Gastrocnemius medialis (tissue), 4 donors: ENCODE measurements around the gene VTI1B. TPM values are rescaled to one million over a fixed set of nuclear protein-coding genes. Genes with fewer than 3 reads are reported as not detected.

Experiments used
- ATAC-seq, 2 donors: fragments of 150-250 bp; one replicate each; pipeline ENCODE4 v1.9.1; 2016
- DNase-seq, 2 donors: peaks; one replicate each; pipeline ENCODE4 v3.0.0-alpha.2; 2019
- H3K27ac ChIP-seq, 4 donors: fragments of 200-600 bp; sonication (generic); 1 replicate in 1 of 4; 2 replicates in 3 of 4; pipeline ENCODE4 v1.5.1; 2016 to 2018; ENCODE audit warnings: mild to moderate bottlenecking in 2 of 4, moderate library complexity in 1 of 4
- H3K27me3 ChIP-seq, 3 donors: fragments of 200-600 bp; sonication (generic) in 2 of 3; 1 replicate in 1 of 3; 2 replicates in 2 of 3; pipeline versions ENCODE4 v1.5.1 to v1.6.0; 2016 to 2019; ENCODE audit warnings: mild to moderate bottlenecking in 1 of 3, moderate library complexity in 1 of 3
- H3K36me3 ChIP-seq, 2 donors: fragments of 200-600 bp; sonication (generic) in 1 of 2; one replicate each; pipeline ENCODE4 v1.5.1; 2017 to 2018
- H3K4me1 ChIP-seq, 2 donors: fragments of 200-600 bp; sonication (generic) in 1 of 2; one replicate each; pipeline ENCODE4 v1.5.1; 2016 to 2017; ENCODE audit warnings: mild to moderate bottlenecking in 2 of 2
- H3K4me3 ChIP-seq, 4 donors: fragments of 200-600 bp; sonication (generic) in 3 of 4; 1 replicate in 1 of 4; 2 replicates in 3 of 4; pipeline ENCODE4 v1.5.1; 2016 to 2019; ENCODE audit warnings: mild to moderate bottlenecking in 2 of 4
- H3K9me3 ChIP-seq, 3 donors: fragments of 200-600 bp; sonication (generic) in 2 of 3; 1 replicate in 1 of 3; 2 replicates in 2 of 3; pipeline ENCODE4 v1.5.1; 2016 to 2019
- POLR2A ChIP-seq, 2 donors: fragments of 450-650 bp; IDR thresholded peaks; one replicate each; pipeline ENCODE4 v1.6.1; 2017; ENCODE audit warnings: antibody characterized with exemption in 2 of 2, mild to moderate bottlenecking in 2 of 2, moderate library complexity in 2 of 2
- in situ Hi-C, 4 donors: fragments of 200-750 bp; cut with MboI; loops; one replicate each; pipeline versions ENCODE4 v1.15.0 to v1.8.0; 2017; ENCODE audit warnings: low sequenced_read_pairs in 4 of 4
- intact Hi-C: fragments of 100-400 bp; cut with DNase I; formaldehyde crosslinking; loops from one replicate; pipeline ENCODE4 v1.15.1; 2023; ENCODE audit warnings: low total_unique reads
- total RNA-seq, 4 donors: library from RNA; depleted of rRNA; stranded (reverse); fragments of >200 nt; gene quantifications; one replicate each; pipeline versions ENCODE4 v1.1.0 to v1.2.3, GENCODE V29; 2016
- TF ChIP-seq, protein P1 (sequence below), 5 experiments: fragments of 450-650 bp in 3 of 5; fragments of 200-600 bp in 2 of 5; sonication (generic) in 2 of 5; IDR thresholded peaks in 4 of 5; conservative IDR thresholded peaks in 1 of 5; 1 replicate in 4 of 5; 2 replicates in 1 of 5; pipeline ENCODE4 v1.5.1; 2016 to 2019; ENCODE audit warnings: antibody characterized with exemption in 5 of 5, mild to moderate bottlenecking in 3 of 5, moderate library complexity in 3 of 5

Gene VTI1B
- total RNA-seq, 4 donors from 2014 or later: 33.7 to 69.1 (median 52.8) TPM

DNA sequence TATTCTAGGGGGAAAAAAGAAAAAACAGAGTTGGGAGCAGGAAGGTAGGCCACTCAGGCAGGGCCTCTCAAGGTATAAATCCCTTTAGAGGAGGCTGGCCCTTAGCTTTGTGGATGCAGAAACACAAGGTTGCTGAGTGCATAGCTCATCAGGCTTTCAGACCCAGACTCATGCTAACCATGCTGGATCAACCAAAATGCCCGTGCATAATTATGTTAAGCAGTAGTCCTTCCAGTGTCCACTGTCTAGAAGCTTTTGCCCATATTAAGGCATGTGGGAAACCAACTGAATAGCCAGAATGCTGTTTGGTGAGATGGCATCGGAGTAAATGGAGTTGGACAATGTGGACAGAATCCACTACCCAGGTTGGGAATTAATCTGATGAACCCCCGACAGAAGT lies 35.8 kb downstream of the VTI1B start:
- intact Hi-C loops (no loop called here), in situ Hi-C loops (no loop called here)
- peaks cover 10 to 35% of the 10 kb centered on the region in 2 donors for H3K4me1 ChIP-seq
- no peaks in the 10 kb centered on the region for H3K9me3 ChIP-seq
- TF ChIP-seq POLR2A (IDR thresholded peaks at IDR 0.05): no peak
- TF ChIP-seq, protein P1, sequence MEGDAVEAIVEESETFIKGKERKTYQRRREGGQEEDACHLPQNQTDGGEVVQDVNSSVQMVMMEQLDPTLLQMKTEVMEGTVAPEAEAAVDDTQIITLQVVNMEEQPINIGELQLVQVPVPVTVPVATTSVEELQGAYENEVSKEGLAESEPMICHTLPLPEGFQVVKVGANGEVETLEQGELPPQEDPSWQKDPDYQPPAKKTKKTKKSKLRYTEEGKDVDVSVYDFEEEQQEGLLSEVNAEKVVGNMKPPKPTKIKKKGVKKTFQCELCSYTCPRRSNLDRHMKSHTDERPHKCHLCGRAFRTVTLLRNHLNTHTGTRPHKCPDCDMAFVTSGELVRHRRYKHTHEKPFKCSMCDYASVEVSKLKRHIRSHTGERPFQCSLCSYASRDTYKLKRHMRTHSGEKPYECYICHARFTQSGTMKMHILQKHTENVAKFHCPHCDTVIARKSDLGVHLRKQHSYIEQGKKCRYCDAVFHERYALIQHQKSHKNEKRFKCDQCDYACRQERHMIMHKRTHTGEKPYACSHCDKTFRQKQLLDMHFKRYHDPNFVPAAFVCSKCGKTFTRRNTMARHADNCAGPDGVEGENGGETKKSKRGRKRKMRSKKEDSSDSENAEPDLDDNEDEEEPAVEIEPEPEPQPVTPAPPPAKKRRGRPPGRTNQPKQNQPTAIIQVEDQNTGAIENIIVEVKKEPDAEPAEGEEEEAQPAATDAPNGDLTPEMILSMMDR (IDR thresholded peaks at IDR 0.05 in 4 of 5, conservative IDR thresholded peaks at IDR 0.05 in 1 of 5): no peak
- ATAC-seq (no peak), DNase-seq (no peak)
- H3K27ac ChIP-seq: peak overlapping the region in 3 of 4 donors; percentile 30 to 89 (median 82)
- peaks cover 0 to 12% of the 10 kb centered on the region in 2 donors for H3K36me3 ChIP-seq
- no peaks in the 10 kb centered on the region for H3K27me3 ChIP-seq
- H3K4me3 ChIP-seq: no peak overlapping the region

DNA sequence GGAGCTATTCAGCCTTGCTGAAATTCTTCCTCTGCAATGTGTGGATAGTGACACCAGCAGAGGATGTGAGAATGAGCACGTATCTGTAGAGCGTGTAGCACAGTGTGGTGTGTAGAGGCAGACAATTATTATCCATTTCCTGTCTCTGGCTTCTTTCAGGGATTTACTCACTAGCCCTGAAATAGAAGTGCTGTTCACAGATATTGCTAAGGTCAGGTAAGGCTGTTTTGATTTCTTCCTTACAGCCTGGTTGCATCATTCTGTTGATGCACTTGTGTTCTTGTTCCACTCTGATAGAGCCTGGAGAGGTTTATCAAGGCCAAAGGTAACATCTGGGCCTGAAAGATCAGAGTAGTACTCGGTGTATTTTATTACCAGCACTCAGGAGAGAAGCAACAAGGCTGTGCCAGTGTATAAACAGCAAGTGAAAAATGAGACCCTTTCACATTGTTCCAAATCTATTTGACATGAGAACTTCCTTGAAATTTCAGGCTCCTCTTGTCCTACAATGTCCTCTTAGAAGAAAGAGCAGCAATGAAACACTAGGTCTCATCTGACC lies 38.0 kb downstream of the VTI1B start:
- H3K36me3 ChIP-seq: peaks cover 0 to 7% of the 10 kb centered on the region in 2 donors
- in situ Hi-C loops (no loop called here), intact Hi-C loops (loop anchor here (1.0 kb wide), 2 partner anchors 8 to 13 kb away; no protein-coding TSS in a partner anchor)
- peak overlapping the region; percentile 63 to 89 (median 80) for H3K27ac ChIP-seq
- peak; percentile 31 to 59 for DNase-seq
- H3K4me1 ChIP-seq: peaks cover 10 to 35% of the 10 kb centered on the region in 2 donors
- H3K27me3 ChIP-seq: no peaks in the 10 kb centered on the region
- no peak overlapping the region for H3K4me3 ChIP-seq
- peak; percentile 94 to 97 for ATAC-seq
- no peaks in the 10 kb centered on the region for H3K9me3 ChIP-seq
- TF ChIP-seq, protein P1 (IDR thresholded peaks at IDR 0.05 in 4 of 5, conservative IDR thresholded peaks at IDR 0.05 in 1 of 5): no peak
- TF ChIP-seq POLR2A (IDR thresholded peaks at IDR 0.05): peak in 1 of 2 donors; percentile 73

DNA sequence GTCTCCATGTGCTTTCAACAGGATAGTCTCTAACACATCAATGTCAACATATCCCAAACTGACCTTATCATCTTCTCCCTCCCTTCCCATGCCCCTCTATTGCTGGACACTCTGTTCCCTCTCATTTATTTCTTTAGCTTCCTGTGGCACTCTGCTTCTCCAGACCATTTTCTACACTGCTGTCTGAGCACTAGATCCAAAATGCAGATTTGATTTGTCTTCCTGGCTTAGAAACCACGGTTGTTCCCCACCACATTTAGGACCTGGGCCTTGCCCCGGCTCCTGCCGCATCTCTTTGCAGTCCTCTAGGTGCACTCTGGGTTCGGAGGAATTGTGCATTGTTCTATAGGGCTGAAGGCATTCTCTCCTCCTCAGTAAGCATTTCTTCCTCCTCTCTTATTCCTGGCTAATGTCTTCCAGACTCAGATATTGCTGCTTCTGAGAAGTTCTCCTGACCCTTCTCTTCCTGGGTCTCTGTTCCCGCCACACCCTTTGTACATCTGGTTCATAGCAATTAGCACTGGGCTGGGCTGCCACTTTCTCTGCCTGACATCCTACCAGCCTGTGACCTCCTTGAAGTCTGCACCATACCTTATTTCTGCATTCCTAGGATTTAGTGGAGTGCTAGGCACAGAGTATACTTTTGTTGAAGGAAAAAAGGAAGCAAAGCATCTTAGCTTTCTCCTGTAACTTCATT lies 40.8 kb downstream of the VTI1B start:
- H3K27me3 ChIP-seq: no peaks in the 10 kb centered on the region
- TF ChIP-seq POLR2A (IDR thresholded peaks at IDR 0.05): no peak
- TF ChIP-seq, protein P1 (IDR thresholded peaks at IDR 0.05 in 4 of 5, conservative IDR thresholded peaks at IDR 0.05 in 1 of 5): no peak
- peaks cover 0 to 7% of the 10 kb centered on the region in 2 donors for H3K36me3 ChIP-seq
- H3K27ac ChIP-seq: peak overlapping the region in 1 of 4 donors; percentile 89
- no peaks in the 10 kb centered on the region for H3K9me3 ChIP-seq
- in situ Hi-C loops: no loop called here
- intact Hi-C loops: no loop called here
- no peak for DNase-seq
- no peak for ATAC-seq
- no peak overlapping the region for H3K4me3 ChIP-seq
- H3K4me1 ChIP-seq: peaks cover 10 to 39% of the 10 kb centered on the region in 2 donors

DNA sequence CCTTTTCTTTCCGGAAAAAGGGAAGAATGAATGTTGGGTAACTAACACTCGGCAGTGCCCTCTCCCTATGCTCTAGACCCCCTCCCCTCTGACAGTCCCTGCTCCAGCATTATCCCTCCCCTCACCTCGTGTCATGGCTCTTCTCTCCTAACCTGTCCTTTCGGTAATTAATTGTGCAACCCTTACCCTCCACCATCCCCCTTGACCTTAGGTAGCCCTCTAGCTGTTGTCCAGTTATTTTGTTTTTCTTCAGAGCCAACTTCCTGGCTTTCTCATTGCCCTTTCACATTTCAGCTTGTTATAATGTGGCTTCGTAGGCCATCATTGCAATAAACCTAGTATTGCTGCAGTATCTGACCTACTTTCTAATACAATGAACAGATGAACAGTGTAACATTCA lies 43.5 kb downstream of the VTI1B start:
- in situ Hi-C loops (no loop called here), intact Hi-C loops (no loop called here)
- no peak for ATAC-seq
- DNase-seq: no peak
- no peaks in the 10 kb centered on the region for H3K9me3 ChIP-seq
- H3K27ac ChIP-seq: peak overlapping the region in 2 of 4 donors; percentile 36 to 52
- peaks cover 6 to 17% of the 10 kb centered on the region in 2 donors for H3K4me1 ChIP-seq
- TF ChIP-seq, protein P1 (IDR thresholded peaks at IDR 0.05 in 4 of 5, conservative IDR thresholded peaks at IDR 0.05 in 1 of 5): no peak
- TF ChIP-seq POLR2A (IDR thresholded peaks at IDR 0.05): no peak
- H3K36me3 ChIP-seq: peaks cover 0 to 15% of the 10 kb centered on the region in 2 donors
- H3K27me3 ChIP-seq: no peaks in the 10 kb centered on the region
- no peak overlapping the region for H3K4me3 ChIP-seq
